HG03135 (cell line): ENCODE data around the gene SPP2.

Experiments
- ATAC-seq: cut with Tn5 transposase; IDR thresholded peaks from one replicate; pipeline ENCODE4 v1.9.1; 2021; ENCODE audit warnings: mild to moderate bottlenecking, moderate library complexity; ENCODE audit not compliant: unreplicated experiment

The SPP2 gene

DNA sequence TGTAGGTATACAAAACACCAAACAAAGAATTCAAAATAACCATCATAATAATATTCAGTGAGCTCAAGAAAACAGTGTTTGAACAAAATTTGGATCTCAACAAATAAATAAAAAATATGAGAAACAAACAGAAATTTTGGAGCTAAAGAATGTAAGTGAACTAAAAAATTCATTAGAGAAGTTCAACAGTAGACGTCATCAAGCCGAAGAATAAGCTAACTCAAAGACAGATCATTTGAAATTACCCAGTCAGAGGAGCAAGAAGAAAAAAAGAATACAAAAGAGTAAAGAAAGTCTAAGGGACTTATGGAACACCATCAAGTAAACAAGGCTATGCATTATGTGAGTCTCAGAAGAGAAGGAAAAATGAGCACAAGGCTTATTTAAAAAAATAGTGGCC is 16.6 kb upstream of the SPP2 start:
- ATAC-seq, result no peak

GRCh38 chr2:234038076-234038802 is 12.3 kb upstream of the SPP2 start:
- ATAC-seq, result no peak

- ATAC-seq, result no peak
Observed at GRCh38 chr2:234044157-234044556, 6.3 kb upstream of the SPP2 start.

DNA sequence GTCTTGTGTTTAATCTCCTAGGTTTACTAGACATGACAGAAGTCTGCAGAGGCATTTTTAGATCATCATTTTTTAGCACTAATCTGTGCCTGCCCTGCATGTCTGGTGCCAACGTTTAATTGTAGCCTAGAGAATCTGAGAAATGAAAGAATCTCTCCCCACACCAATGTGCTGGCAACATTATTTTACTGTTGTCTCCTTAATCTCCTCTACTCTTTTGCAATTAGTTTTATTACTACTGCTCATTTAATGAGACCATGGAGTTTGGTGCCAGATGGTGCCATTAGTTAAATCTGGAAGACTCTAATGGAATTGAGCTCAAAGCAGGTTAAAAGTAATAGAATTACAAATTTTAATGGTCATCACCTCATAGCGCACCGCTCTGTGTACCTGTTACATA is 4.0 kb upstream of the SPP2 start:
- ATAC-seq, result no peak

DNA sequence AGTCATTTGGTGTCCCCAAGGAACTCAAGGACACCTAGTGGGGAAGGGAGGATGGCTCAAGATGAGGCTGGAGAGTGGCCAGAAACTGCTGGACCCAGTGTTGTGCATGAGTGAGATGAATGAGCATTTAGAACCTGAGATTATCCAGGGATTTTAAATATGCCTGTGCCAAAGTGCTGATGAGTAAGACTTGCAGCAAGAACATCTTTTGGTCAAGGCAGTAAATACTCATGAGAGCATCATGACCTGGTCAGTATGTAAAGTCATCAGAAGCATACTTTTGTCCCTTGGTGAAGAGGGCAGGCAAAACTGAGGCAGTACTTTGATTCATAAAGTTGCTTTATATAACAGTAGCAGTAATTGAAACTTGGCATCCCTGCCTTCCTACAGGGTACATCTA is 3.1 kb upstream of the SPP2 start:
- no peak for ATAC-seq

GRCh38 chr2:234048049-234048448 is 2.5 kb upstream of the SPP2 start:
- ATAC-seq, result no peak

DNA sequence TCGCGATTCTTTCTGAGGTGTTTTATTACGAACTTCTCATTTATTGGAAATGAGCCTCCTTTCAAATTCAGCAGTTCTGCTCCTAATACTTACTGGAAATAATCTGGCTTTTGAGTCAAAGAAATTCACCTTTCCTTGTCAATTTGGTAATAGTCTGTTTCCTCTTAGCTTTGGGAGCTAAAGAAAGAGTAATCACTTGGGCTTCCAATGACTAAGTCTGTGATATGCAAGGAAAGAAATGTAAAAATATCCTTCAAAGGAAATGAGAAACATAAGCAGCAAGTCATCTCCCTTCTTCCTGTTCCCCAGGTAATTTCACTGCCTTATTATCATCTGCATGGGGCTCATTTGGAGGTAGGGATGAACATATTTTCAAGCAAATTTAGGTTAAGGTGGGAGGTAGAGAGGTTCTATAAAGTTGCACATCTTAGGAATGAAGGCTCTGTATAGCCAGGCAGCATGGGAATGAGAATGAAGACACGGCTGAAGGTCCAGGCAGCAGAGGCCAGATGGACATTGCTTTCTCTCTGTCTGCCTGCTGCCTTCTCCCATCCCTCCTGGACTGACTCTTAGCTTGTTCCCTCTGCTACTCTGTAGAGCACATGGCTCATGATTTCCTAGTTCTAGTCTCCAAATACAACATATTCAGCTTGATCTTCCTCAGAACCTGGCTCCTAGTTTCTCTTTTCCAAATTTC is 1.0 kb downstream of the SPP2 start:
- no peak for ATAC-seq

DNA sequence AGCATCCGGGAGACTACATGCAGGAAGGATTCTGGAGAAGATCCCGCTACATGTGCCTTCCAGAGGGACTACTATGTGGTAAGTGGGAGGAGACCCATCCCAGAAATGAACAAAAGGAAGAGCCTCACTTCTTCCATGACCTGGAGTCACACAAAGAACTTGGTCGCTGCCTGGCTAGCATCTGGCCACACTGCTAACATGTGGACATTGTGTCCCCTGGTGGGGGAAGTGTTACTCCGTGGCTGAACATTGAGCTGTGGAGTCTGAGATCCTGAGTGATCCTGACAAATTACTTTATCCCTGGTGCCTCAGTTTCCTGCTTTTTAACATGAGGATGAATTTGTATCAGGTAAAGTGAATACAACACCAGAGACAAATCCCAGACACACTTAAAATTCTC is 8.4 kb downstream of the SPP2 start:
- ATAC-seq, result no peak

GRCh38 chr2:234060236-234060635 is 9.7 kb downstream of the SPP2 start:
- ATAC-seq, result no peak

DNA sequence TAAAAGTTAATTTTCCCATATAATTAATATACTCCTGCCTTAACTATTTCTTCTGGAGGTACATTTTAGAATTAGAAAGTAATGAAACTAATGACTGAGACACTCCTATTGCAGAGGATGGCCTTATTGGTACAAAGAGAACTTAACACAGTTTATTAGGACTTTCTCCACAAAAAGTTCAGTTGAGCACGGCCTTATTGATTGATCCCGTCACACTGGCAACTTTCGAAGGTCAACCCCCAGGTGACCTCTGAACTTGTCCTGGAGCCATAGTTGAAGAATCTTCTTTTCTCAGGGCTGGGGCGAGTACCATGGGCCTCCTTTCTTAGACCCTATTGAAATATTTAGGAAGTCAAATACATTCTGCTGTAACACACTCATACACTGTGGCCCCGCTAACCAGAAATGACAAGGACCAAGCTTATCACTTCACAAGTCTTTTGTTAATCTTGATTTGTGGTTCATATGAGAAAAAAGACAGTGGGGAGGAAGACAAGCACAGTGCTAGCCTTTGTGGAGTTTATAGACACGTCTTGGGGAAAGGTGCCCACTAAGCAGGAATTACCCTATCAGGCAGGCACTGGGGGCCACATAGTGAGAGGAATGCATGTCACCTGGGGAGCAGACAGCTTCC is 11.2 kb downstream of the SPP2 start:
- ATAC-seq, result no peak

GRCh38 chr2:234066587-234066986 is 16.1 kb downstream of the SPP2 start:
- ATAC-seq, result no peak

- no peak for ATAC-seq
Observed at GRCh38 chr2:234071664-234072063, 21.2 kb downstream of the SPP2 start.

DNA sequence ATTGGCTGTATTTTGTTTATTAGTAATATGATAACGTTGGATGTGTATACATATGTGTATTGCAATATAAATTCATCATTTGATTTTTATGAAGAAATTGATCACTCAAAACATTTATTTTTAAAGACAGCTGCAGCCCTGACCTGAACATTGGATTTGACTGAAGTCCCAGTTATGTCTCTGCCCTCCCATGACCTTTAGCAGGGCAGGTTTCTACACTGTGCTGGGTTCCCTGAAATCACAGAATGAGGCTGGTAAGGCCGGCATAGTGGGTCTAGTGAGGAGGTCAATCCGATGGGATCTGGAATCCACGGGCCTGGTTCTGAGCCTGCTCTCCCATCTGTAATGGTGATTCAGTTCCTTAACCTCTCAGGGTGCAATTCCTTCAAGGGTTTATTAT is 22.0 kb downstream of the SPP2 start:
- no peak for ATAC-seq

- ATAC-seq, result no peak
Observed at GRCh38 chr2:234074751-234075517, 24.4 kb downstream of the SPP2 start.

GRCh38 chr2:234075518-234075915 is 25.0 kb downstream of the SPP2 start:
- ATAC-seq, result no peak

- no peak for ATAC-seq
Observed at GRCh38 chr2:234075947-234076346, 25.4 kb downstream of the SPP2 start.

GRCh38 chr2:234076451-234076850 is 25.9 kb downstream of the SPP2 start:
- no peak for ATAC-seq

GRCh38 chr2:234078129-234078528 is 27.6 kb downstream of the SPP2 start:
- no peak for ATAC-seq

DNA sequence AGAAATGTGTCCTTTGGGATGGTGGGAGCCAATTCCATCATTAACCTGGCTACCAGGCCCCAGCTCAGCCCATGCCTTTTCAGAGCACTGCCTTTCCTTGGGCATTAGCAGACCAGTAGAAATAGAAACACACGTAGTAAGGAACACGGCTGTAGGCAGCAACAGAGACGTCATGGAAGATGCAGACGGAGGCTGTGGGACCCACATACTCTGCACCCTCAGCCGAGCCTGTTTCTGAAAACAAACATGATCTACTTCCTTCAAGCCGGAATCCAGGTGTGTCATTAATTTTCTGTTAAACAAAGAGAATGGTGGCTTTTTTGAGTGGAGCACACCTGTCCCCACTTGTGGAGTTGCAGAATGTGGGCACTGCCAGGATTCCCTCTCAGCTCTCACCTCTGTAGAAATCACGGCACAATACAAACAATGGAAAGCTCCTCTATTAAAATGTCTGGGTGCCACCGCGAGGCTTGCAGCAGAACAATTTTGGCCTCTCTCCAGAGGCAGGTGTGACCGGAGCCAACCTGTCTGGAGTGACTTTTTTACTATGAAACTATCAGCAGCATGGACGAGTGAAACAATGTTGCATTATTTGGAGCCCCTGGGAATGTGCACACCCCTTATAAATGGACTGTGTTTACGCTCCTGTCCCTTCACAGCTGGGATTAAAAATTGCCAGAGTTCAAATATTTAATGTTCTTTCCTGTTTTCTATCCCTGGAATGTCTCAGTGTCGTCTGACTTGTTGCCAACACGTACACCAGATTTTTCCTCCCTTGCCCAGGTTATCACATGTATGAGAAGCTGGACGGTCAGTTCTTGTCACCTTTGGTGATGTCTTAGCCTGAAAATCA is 31.7 kb downstream of the SPP2 start:
- ATAC-seq, result no peak

DNA sequence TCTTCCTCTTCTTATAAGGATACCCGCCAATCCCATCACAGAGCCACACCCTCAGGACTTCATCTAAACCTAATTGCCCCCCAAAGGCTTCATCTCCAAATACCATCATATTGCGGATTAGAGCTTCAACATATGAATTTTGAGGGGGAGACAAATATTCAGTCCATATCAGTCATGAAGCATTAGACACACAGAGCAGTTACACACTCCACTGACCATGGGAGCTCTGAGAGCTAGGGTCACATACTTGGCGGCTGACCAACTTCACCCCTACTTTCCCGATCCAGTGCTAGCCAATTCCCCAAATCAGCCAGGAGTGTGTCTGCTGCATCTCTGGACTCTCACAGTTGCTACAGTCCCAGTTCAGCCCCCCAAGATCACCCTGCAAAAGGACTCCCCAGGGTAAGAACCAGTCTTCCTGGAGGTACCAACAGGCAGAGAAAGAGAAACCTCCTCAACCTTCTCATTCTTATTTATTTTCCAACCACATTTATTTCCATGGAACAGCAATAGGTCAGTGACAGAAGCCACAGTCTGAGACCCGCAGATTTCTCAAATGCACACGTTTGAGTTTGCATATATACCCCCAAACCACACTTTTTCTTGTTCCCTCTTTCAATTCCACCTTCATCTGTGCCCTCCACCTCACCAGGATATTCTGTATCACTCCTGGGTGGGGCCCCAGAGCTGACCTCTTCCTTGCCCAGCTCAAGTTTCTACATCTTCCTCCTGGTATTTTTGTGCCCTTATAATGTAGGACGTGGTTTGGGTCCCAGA is 33.3 kb downstream of the SPP2 start:
- ATAC-seq, result no peak
